Lower leg skin (tissue), 3 donors: ENCODE data around the gene ZNF672.

Experiments
- POLR2A ChIP-seq, 2 donors: fragments of 450-650 bp; IDR thresholded peaks; one replicate each; pipeline ENCODE4 v1.6.1; 2016 to 2017; ENCODE audit warnings: antibody characterized with exemption in 2 of 2, mild to moderate bottlenecking in 1 of 2, moderate library complexity in 1 of 2
- TF ChIP-seq, protein P1 (sequence below), 3 donors: fragments of 450-650 bp; IDR thresholded peaks; one replicate each; pipeline ENCODE4 v1.5.1; 2016; ENCODE audit warnings: antibody characterized with exemption in 3 of 3, mild to moderate bottlenecking in 3 of 3, moderate library complexity in 2 of 3

DNA sequence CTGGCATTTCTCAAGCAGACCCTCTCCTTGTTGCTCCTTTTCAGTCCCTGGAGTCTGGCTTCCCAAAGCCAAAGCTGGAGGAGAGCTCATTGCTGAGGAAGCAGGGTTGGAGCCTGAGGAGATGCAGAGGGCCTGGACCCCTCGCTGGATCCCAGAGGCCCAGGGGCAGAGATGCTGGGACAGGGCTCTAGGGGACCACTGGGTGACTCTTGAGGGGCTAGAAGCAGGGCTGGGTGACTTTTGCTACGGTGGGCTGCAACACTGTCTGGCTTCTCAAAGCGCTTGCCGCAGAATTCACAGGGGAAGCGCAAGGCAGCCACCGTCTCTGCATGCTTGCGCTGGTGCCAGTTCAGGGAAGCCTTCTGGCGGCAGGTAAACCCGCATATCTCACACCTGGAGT is 12.1 kb downstream of the ZNF672 start:
- TF ChIP-seq, protein P1, sequence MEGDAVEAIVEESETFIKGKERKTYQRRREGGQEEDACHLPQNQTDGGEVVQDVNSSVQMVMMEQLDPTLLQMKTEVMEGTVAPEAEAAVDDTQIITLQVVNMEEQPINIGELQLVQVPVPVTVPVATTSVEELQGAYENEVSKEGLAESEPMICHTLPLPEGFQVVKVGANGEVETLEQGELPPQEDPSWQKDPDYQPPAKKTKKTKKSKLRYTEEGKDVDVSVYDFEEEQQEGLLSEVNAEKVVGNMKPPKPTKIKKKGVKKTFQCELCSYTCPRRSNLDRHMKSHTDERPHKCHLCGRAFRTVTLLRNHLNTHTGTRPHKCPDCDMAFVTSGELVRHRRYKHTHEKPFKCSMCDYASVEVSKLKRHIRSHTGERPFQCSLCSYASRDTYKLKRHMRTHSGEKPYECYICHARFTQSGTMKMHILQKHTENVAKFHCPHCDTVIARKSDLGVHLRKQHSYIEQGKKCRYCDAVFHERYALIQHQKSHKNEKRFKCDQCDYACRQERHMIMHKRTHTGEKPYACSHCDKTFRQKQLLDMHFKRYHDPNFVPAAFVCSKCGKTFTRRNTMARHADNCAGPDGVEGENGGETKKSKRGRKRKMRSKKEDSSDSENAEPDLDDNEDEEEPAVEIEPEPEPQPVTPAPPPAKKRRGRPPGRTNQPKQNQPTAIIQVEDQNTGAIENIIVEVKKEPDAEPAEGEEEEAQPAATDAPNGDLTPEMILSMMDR (IDR thresholded peaks at IDR 0.05), result no peak
- TF ChIP-seq POLR2A (IDR thresholded peaks at IDR 0.05), result no peak
